SK-N-MC (cell line): ENCODE data around the gene SERPINE1.
A peak's percentile ranks its signal among the peaks of the same experiment; 100 is the strongest.

Experiments used
- DNase-seq: peaks from one replicate; pipeline ENCODE4 v3.0.0-alpha.2; 2011; ENCODE audit warnings: low read depth, low spot score
- H3K27ac ChIP-seq: fragments of 200-600 bp; sonication (generic); 2 replicates; pipeline ENCODE4 v1.5.1; 2016; ENCODE audit warnings: mixed run types
- H3K36me3 ChIP-seq: fragments of 200-600 bp; sonication (generic); 2 replicates; pipeline ENCODE4 v1.6.1; 2017; ENCODE audit warnings: antibody characterized with exemption, low read length, mixed read lengths; ENCODE audit not compliant: insufficient read depth
- H3K4me3 ChIP-seq: fragments of 200-600 bp; sonication (generic); 2 replicates; pipeline ENCODE4 v1.5.1; 2016
- H3K9ac ChIP-seq: fragments of 200-600 bp; sonication (generic); 2 replicates; pipeline ENCODE4 v1.8.0; 2017; ENCODE audit warnings: mixed run types, mixed read lengths; ENCODE audit not compliant: insufficient read length
- H3K9me3 ChIP-seq: fragments of 200-600 bp; sonication (generic); 2 replicates; pipeline ENCODE4 v1.6.1; 2017; ENCODE audit warnings: low read depth, mild to moderate bottlenecking, antibody characterized with exemption, low read length, moderate library complexity, mixed read lengths
- EZH2 ChIP-seq: fragments of 200-600 bp; sonication (generic); IDR thresholded peaks from one replicate; pipeline ENCODE4 v1.6.1; 2017; ENCODE audit warnings: antibody characterized with exemption
- FOXP2 ChIP-seq: optimal IDR thresholded peaks from 2 replicates; pipeline ENCODE3; 2011; ENCODE audit warnings: mild to moderate bottlenecking, moderate library complexity; ENCODE audit not compliant: insufficient read depth; ENCODE audit errors: extremely low read length, control extremely low read depth
- POLR2AphosphoS5 ChIP-seq: IDR thresholded peaks from 2 replicates; pipeline ENCODE4 v1.6.1; 2012; ENCODE audit warnings: mild to moderate bottlenecking, low read depth, low read length, borderline replicate concordance

SERPINE1 gene

DNA sequence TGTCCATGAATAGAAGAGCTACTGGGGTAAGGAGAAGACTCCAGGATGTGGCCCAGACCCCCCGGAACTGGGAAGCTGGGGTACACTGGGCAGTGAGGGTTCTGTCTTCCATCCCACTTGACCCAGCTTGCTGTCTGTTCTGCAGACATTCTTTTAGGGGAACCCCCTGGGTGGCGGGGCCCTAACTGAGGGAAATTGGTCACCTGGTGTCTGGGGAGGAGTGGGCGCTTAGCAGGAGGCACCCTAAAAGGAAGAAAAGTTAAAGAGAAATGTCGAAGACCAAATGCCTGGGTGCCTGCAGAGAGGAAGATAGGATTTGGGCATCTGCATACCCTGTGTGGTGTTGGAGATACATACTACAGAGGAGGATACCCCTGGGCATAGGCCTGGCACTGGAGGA lies 28.4 kb downstream of the SERPINE1 start:
- H3K4me3 ChIP-seq = peak overlapping the region; percentile 89
- no peak for DNase-seq
- H3K9me3 ChIP-seq = no peaks in the 10 kb centered on the region
- TF ChIP-seq FOXP2 = no peak
- H3K27ac ChIP-seq = no peak overlapping the region
- peak overlapping the region; percentile 71 for H3K9ac ChIP-seq
- no peaks in the 10 kb centered on the region; the same call in 1 of the 2 replicates for H3K36me3 ChIP-seq

DNA sequence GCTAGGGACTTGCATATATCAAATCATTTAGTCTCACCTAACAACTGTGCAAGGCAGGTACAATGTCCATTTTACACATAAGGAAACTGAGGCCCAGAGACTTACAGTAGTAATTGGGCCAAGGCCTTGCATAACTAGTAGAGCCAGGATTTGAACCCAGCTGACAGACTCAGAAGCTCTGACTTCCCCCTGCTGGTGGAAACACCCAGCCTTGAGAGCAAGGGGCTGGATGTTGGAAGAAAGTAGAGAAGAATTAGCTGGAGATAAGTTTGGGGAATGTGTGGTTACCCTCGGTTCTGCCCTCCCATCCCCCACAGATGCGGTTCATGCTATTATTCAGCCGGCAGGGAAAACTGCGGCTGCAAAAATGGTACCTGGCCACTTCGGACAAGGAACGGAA lies 29.4 kb downstream of the SERPINE1 start:
- H3K9ac ChIP-seq = no peak overlapping the region
- no peaks in the 10 kb centered on the region; the same call in 1 of the 2 replicates for H3K36me3 ChIP-seq
- no peak overlapping the region for H3K27ac ChIP-seq
- no peaks in the 10 kb centered on the region for H3K9me3 ChIP-seq
- no peak overlapping the region for H3K4me3 ChIP-seq
- TF ChIP-seq FOXP2 (no peak), EZH2 (no peak), POLR2AphosphoS5 (no peak)
- DNase-seq = no peak

DNA sequence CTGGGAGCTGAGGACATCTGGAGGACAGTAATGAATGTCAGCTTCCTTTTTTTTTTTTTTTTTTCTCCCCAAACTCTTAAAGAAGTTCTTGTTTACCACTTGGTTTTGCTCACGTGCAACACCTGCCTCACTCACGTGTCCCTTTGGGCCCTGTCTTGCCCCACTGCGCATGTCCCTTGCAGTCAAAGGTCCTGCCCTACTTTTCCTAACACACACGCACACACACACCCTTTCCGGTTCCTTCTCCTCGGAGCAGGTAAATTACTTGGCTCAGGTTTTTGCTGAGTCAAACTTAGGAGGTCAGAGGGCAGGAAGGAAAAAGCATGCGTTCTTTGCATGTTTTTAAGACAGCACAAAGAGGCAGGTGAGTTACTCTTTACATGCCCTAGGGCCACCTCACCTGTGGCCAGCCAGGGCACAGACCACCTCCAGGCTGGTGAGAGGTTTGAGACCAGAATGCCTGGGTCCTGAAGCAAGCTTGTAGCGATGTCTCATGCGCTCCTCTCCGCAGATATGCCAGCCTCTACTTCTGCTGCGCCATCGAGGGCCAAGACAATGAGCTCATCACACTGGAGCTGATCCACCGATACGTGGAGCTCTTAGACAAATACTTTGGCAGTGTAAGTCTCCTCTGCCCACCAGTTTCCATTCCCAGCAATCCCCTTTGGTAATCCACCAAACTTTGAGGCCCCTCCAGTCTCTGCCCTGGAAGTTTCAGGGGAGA lies 30.1 kb downstream of the SERPINE1 start:
- no peak for DNase-seq
- no peak overlapping the region for H3K27ac ChIP-seq
- no peaks in the 10 kb centered on the region; the same call in 1 of the 2 replicates for H3K36me3 ChIP-seq
- no peak overlapping the region for H3K4me3 ChIP-seq
- no peak overlapping the region for H3K9ac ChIP-seq
- no peaks in the 10 kb centered on the region for H3K9me3 ChIP-seq
- TF ChIP-seq FOXP2 (no peak), EZH2 (no peak), POLR2AphosphoS5 (no peak)

DNA sequence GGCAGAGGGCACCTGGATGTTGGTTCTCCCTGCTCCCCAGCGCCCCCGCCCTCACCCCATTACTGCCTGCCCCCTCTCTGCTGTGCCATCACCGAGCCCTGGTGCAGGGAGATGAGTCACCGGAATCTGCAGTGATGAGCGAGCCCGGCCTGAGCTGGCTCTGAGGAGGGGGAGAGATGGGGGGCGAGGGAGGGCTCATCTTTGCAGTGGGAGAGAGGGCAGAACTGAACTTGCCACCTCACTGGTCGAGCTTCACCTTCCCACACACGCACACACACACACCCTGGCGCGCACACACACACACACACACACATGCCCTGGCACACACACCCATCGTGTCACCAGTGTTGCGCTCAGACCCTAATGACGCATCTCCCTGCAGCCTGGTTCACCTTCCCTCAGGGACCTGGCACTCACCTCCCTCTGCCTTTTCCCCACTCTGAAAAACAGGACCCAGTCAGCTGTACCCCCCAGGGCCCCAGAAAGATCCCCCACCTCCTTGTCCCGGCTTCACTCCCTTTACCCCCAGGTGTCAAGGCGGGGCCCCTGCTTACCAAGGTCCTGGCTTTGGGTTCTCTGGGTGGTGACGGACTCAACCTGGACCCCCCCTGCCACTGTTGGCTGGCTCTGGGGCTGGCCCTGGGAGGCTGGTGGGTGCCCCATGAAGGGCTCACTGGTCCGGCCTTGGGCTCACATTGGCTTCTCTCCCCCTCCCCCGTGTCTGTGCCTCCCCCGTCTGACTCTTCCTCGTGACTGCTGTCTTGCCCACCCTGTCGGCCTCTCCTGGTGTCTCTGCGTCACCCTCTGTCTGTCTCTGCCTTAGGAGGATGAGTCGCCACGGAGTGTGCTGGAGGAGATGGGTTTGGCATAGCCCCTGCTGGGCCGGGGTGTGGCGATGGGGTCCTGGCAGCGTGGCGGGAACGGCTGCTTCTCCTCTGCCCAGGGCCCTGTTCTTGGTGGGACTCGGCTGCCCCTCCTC lies 33.1 kb downstream of the SERPINE1 start:
- no peak overlapping the region for H3K27ac ChIP-seq
- no peaks in the 10 kb centered on the region for H3K9me3 ChIP-seq
- H3K9ac ChIP-seq = no peak overlapping the region
- H3K36me3 ChIP-seq = no peaks in the 10 kb centered on the region; the same call in 1 of the 2 replicates
- no peak for DNase-seq
- no peak for TF ChIP-seq FOXP2
- H3K4me3 ChIP-seq = no peak overlapping the region

DNA sequence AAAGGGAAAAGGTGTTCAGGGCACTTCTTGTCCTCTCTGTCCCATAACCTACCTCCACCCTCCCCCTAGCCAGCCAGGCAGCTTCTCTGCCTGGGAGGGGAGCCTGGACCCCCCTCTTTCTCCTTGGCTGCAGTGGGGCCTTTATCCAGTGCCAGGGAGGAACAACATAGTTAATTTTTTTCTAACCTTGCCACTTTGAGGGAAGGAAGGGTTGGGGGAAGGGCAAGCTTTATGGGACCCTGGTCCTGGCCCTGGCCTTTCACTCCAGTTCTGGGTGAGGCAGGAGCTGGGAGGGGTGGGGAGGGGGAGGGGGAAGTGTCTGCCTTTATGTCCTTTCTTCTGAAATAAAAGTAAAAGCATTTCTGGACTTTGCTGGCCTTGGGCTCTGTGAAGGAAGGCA lies 34.0 kb downstream of the SERPINE1 start:
- DNase-seq = no peak
- no peak overlapping the region for H3K27ac ChIP-seq
- TF ChIP-seq POLR2AphosphoS5 = no peak
- H3K4me3 ChIP-seq = no peak overlapping the region
- H3K9me3 ChIP-seq = no peaks in the 10 kb centered on the region
- no peaks in the 10 kb centered on the region; the same call in 1 of the 2 replicates for H3K36me3 ChIP-seq
- no peak overlapping the region for H3K9ac ChIP-seq

DNA sequence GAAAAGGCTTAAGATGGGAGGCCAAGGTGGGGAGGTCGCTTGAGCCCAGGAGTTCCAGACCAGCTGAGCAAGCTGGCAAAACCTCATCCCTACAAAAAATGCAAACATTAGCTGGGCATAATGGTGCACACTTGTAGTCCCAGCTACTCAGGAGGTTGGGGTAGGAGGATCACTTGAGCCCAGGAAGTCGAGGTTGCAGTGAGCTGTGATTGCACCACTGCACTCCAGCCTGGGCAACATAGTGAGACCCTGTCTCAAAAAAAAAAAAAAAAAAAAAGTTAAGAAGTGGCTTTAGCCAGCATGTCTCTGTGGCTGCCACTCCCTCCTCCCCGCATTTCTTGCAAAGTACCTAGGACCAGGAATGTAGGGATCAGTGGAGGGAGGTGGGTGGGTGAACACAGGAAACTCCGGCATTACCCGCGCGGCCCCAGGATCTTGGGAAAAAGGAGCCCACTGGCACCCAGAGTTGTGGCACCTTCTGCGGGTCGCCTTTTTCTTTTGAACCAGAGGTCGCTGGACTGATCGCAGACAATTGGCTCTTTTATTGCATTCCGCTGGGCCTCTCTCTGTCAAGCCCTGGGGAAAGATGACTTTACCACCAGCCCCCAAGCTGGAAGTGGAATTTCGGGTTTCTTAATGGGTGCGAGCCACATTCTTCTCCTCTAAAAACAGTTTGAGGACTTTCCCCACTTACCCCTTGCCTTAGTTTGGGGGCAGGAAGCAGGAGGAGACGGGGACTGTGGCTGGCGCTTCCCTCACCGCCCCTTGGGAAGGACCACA lies 35.0 kb downstream of the SERPINE1 start:
- DNase-seq = no peak
- Histone ChIP-seq H3K27ac (no peak overlapping the region), H3K36me3 (no peaks in the 10 kb centered on the region; the same call in 1 of the 2 replicates), H3K4me3 (peak overlapping the region; percentile 78), H3K9me3 (no peaks in the 10 kb centered on the region), H3K9ac (no peak overlapping the region)
- TF ChIP-seq FOXP2 (no peak), EZH2 (no peak), POLR2AphosphoS5 (no peak)

DNA sequence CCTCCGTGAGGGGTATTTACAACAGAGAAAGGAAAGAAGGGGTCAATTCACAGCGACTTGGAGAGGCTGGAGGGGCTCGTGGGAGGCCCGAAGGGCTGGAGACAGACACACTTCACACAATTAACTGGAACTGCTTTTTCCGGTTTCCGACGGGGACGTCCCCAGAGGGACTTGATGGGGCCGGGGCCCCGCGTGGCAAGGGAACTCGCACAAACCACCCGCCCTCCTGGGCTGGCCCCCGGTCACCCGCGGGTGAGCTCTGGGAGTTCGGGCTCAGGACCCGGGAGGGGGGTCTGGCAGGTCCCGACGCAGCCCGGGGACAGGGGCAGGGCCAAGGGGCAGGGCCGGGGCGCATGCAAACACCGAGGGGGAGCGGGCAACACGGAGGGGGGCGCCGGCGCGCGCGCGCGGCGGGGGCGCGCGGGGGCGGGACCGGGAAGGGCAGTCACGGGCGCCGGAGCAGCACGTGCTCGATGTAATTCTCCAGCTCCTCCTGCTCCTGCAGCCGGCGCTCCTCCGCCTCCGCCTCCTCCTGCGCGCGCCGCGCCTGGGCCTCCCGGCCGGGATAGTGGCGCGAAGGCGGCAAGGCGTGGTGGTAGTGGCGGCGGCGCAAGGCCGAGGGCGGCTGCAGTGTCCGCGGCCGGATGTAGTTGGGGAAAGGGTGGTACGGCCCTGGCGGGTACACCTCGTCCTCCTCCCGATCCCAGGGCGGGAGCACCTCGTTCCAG lies 35.8 kb downstream of the SERPINE1 start:
- DNase-seq = no peak
- TF ChIP-seq EZH2 = no peak
- Histone ChIP-seq H3K27ac (no peak overlapping the region), H3K9ac (peak overlapping the region; percentile 20), H3K36me3 (no peaks in the 10 kb centered on the region), H3K4me3 (peak overlapping the region; percentile 78), H3K9me3 (no peaks in the 10 kb centered on the region)
